A673 (cell line): ENCODE measurements around the gene CCDC116.

ENCODE experiments used
- EZH2 ChIP-seq: fragments of 200-600 bp; sonication (generic); IDR thresholded peaks from 2 replicates; pipeline ENCODE4 v1.6.1; 2017; ENCODE audit warnings: borderline replicate concordance, low read depth, mild to moderate bottlenecking, mixed read lengths, antibody characterized with exemption, low read length; ENCODE audit not compliant: poor library complexity, severe bottlenecking
- TF ChIP-seq, protein P1 (sequence below): fragments of 300-800, 200-600 bp; sonication (generic); conservative IDR thresholded peaks from 2 replicates; pipeline ENCODE4 v1.5.1; 2017; ENCODE audit warnings: low read depth, mild to moderate bottlenecking, antibody characterized with exemption, low read length, moderate library complexity, mixed read lengths

DNA sequence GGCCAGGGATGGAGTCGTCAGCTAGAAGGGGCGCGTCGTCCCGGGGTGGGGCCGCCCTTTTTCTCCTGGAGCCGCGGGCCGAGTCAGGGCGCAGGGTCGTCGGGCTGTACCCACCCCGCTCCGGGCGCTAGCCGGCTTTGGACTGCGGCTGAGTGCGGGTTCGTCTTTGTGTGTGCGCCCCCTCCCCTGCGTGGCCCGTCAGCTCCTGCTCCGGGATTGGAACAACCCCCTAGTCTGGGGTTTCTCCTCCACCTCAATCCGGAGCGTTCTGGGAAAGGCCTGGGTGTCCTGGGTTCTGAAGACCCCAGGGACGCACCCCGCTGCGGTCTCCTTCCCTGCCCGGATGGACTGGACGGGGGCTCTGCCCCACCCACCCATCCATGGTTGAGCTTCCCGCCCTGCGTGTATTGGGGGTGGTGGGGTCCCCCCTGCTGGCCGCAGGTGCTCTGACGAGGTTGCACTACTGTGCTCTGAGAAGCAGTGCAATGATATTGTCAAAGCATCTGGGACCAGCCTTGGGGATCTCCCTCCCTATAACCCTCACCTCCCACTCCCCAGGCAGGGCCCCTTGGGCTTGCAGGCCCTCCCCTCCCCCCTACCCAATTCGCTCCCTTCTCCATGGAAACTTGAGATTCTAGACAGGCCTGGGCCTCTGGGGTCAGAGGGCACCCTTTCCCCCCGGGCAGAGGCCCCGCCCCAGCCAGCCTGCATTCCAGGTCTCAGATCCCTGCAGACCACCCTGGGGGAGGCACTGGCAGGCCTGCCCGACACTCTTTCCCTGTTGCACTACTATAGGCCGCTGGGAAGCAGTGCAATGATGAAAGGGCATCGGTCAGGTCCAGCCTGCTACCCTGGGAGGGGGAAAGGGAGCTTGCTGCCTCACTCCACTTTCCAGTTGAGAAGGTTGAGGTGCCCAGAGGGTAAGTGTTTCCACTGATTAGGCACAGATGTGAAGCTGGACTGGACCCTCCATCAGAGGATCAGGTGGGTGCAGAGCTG, 20.3 kb downstream of the CCDC116 start:
- TF ChIP-seq, protein P1, sequence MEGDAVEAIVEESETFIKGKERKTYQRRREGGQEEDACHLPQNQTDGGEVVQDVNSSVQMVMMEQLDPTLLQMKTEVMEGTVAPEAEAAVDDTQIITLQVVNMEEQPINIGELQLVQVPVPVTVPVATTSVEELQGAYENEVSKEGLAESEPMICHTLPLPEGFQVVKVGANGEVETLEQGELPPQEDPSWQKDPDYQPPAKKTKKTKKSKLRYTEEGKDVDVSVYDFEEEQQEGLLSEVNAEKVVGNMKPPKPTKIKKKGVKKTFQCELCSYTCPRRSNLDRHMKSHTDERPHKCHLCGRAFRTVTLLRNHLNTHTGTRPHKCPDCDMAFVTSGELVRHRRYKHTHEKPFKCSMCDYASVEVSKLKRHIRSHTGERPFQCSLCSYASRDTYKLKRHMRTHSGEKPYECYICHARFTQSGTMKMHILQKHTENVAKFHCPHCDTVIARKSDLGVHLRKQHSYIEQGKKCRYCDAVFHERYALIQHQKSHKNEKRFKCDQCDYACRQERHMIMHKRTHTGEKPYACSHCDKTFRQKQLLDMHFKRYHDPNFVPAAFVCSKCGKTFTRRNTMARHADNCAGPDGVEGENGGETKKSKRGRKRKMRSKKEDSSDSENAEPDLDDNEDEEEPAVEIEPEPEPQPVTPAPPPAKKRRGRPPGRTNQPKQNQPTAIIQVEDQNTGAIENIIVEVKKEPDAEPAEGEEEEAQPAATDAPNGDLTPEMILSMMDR = no peak
- TF ChIP-seq EZH2 = no peak
